IMR-90 (cell line): ENCODE results near the gene TBATA. TPM values are rescaled to one million over a fixed set of nuclear protein-coding genes. Genes with fewer than 3 reads are reported as not detected.

Experiments used
- ATAC-seq: fragments of 200-7000 bp; cut with Tn5 transposase; 2 replicates; pipeline ENCODE4 v1.9.1; 2020; ENCODE audit warnings: low read depth, mild to moderate bottlenecking, moderate library complexity
- BruUV-seq: library from RNA; stranded (reverse); fragments of 400-500 nt; replicated peaks from 2 replicates; lab custom pipeline; 2021; lab: Mats Ljungman, UMichigan
- CTCF ChIA-PET: fragments of 300-600 bp; formaldehyde crosslinking; extraction: SDS; loops from one replicate; lab custom pipeline; 2021; ENCODE audit warnings: antibody characterized with exemption; lab: Yijun Ruan, JAX
- POLR2A ChIA-PET: fragments of 300-600 bp; sonication (Branson Sonifier 250); formaldehyde crosslinking; loops from one replicate; lab custom pipeline; 2022; ENCODE audit warnings: antibody characterized with exemption; ENCODE audit not compliant: unreplicated experiment; lab: Charles Lee
- DNase-seq: peaks from one replicate; pipeline ENCODE4 v3.0.0; 2013
- H2AFZ ChIP-seq: replicated peaks from 2 replicates; pipeline ENCODE3; 2013; ENCODE audit warnings: low read length, mild to moderate bottlenecking; ENCODE audit not compliant: poor library complexity
- H2AK5ac ChIP-seq: 2 replicates; pipeline ENCODE4 v1.6.1; 2013; ENCODE audit warnings: low read depth, low read length, inconsistent platforms
- H2AK9ac ChIP-seq: replicated peaks from 2 replicates; pipeline ENCODE3; 2013; ENCODE audit warnings: mild to moderate bottlenecking, low read depth, low read length, moderate library complexity; ENCODE audit not compliant: poor library complexity
- H2BK120ac ChIP-seq: 2 replicates; pipeline ENCODE4 v1.6.1; 2013; ENCODE audit warnings: low read depth, low read length, inconsistent platforms
- H2BK15ac ChIP-seq: 3 replicates; pipeline ENCODE4 v1.6.1; 2013; ENCODE audit warnings: low read depth, low read length, inconsistent platforms
- H2BK20ac ChIP-seq: 2 replicates; pipeline ENCODE4 v1.6.1; 2013; ENCODE audit warnings: low read depth, mild to moderate bottlenecking, inconsistent platforms, low read length, moderate library complexity
- H2BK5ac ChIP-seq: 2 replicates; pipeline ENCODE4 v1.6.1; 2013; ENCODE audit warnings: mild to moderate bottlenecking, low read depth, low read length, inconsistent platforms; ENCODE audit not compliant: poor library complexity, severe bottlenecking
- H3K14ac ChIP-seq: replicated peaks from 2 replicates; pipeline ENCODE4 v1.6.1; 2013; ENCODE audit warnings: low read depth, low read length, inconsistent platforms
- H3K18ac ChIP-seq: 2 replicates; pipeline ENCODE4 v1.6.1; 2013; ENCODE audit warnings: low read depth, low read length, control low read depth
- H3K23ac ChIP-seq: 2 replicates; pipeline ENCODE4 v1.6.1; 2013; ENCODE audit warnings: low read depth, low read length, inconsistent platforms
- H3K27ac ChIP-seq: 2 replicates; pipeline ENCODE4 v1.5.1; 2013; ENCODE audit warnings: mild to moderate bottlenecking, control low read depth, low read length; ENCODE audit not compliant: insufficient read depth
- H3K27me3 ChIP-seq: 2 replicates; pipeline ENCODE4 v1.6.1; 2013; ENCODE audit warnings: low read length; ENCODE audit not compliant: control insufficient read depth, insufficient read depth
- H3K36me3 ChIP-seq: 2 replicates; pipeline ENCODE4 v1.6.1; 2013; ENCODE audit warnings: low read length, mixed read lengths; ENCODE audit not compliant: control insufficient read depth, insufficient read depth
- H3K4ac ChIP-seq: 2 replicates; pipeline ENCODE4 v1.6.1; 2013; ENCODE audit warnings: low read depth, low read length, inconsistent platforms
- H3K4me1 ChIP-seq: 2 replicates; pipeline ENCODE4 v1.6.1; 2013; ENCODE audit warnings: low read length, mixed read lengths; ENCODE audit not compliant: control insufficient read depth, insufficient read depth
- H3K4me2 ChIP-seq: 2 replicates; pipeline ENCODE4 v1.6.1; 2013; ENCODE audit warnings: low read depth, mild to moderate bottlenecking, control low read depth, low read length, moderate library complexity
- H3K4me3 ChIP-seq: 2 replicates; pipeline ENCODE4 v1.5.1; 2013; ENCODE audit warnings: low read depth, mild to moderate bottlenecking, control low read depth, low read length, moderate library complexity; ENCODE audit not compliant: insufficient read depth
- H3K56ac ChIP-seq: 2 replicates; pipeline ENCODE4 v1.6.1; 2013; ENCODE audit warnings: low read length, inconsistent platforms; ENCODE audit not compliant: insufficient read depth; ENCODE audit errors: extremely low read depth
- H3K79me1 ChIP-seq, 2 experiments: 2 replicates each; pipeline ENCODE4 v1.6.1; 2013; ENCODE audit warnings: low read length in 2 of 2, inconsistent platforms in 1 of 2, low read depth in 1 of 2
- H3K9ac ChIP-seq: 2 replicates; pipeline ENCODE4 v1.6.1; 2013; ENCODE audit warnings: low read depth, low read length, control low read depth
- H3K9me1 ChIP-seq: 2 replicates; pipeline ENCODE4 v1.6.1; 2013; ENCODE audit warnings: low read length, inconsistent platforms; ENCODE audit not compliant: insufficient read depth
- H3K9me3 ChIP-seq: 2 replicates; pipeline ENCODE4 v1.6.1; 2013; ENCODE audit warnings: low read length; ENCODE audit not compliant: control insufficient read depth, insufficient read depth
- H4K20me1 ChIP-seq: 2 replicates; pipeline ENCODE4 v1.6.1; 2013; ENCODE audit warnings: low read length, inconsistent platforms; ENCODE audit not compliant: insufficient read depth
- H4K5ac ChIP-seq: 2 replicates; pipeline ENCODE4 v1.6.1; 2013; ENCODE audit warnings: mild to moderate bottlenecking, low read depth, low read length, control low read depth
- H4K8ac ChIP-seq, 2 experiments: 2 replicates each; pipeline ENCODE4 v1.6.1; 2013; ENCODE audit warnings: low read depth in 2 of 2, low read length in 2 of 2, control low read depth in 1 of 2, inconsistent platforms in 1 of 2
- H4K91ac ChIP-seq: 2 replicates; pipeline ENCODE4 v1.6.1; 2013; ENCODE audit warnings: low read depth, low read length, inconsistent platforms; ENCODE audit not compliant: insufficient read depth
- BHLHE40 ChIP-seq: fragments of 150-350 bp; IDR thresholded peaks from 2 replicates; pipeline ENCODE4 v1.6.1; 2016; ENCODE audit warnings: mild to moderate bottlenecking, low read depth, low read length
- CEBPB ChIP-seq: IDR thresholded peaks from 2 replicates; pipeline ENCODE4 v1.6.1; 2012; ENCODE audit warnings: low read depth, low read length, improper control_type of control experiment
- CHD1 ChIP-seq: IDR thresholded peaks from 2 replicates; pipeline ENCODE4 v1.6.1; 2012; ENCODE audit warnings: low read depth, low read length, improper control_type of control experiment
- FOS ChIP-seq: fragments of 150-350 bp; IDR thresholded peaks from 2 replicates; pipeline ENCODE4 v1.6.1; 2016; ENCODE audit warnings: low read depth, low read length
- MAFK ChIP-seq: IDR thresholded peaks from 2 replicates; pipeline ENCODE4 v1.6.1; 2012; ENCODE audit warnings: low read depth, low read length, improper control_type of control experiment
- MAZ ChIP-seq: IDR thresholded peaks from 2 replicates; pipeline ENCODE4 v1.6.1; 2012; ENCODE audit warnings: low read depth, mild to moderate bottlenecking, low read length, improper control_type of control experiment, moderate library complexity, borderline replicate concordance
- MXI1 ChIP-seq: IDR thresholded peaks from 2 replicates; pipeline ENCODE4 v1.6.1; 2012; ENCODE audit warnings: low read depth, mild to moderate bottlenecking, low read length, moderate library complexity, borderline replicate concordance
- NFE2L2 ChIP-seq: fragments of 150-350 bp; IDR thresholded peaks from 2 replicates; pipeline ENCODE4 v1.6.1; 2016; ENCODE audit warnings: low read depth, mild to moderate bottlenecking, low read length
- POLR2A ChIP-seq: IDR thresholded peaks from 2 replicates; pipeline ENCODE4 v1.6.1; 2012; ENCODE audit warnings: mild to moderate bottlenecking, low read depth, low read length
- RAD21 ChIP-seq: IDR thresholded peaks from 2 replicates; pipeline ENCODE4 v1.6.1; 2012; ENCODE audit warnings: low read length, improper control_type of control experiment
- RCOR1 ChIP-seq: IDR thresholded peaks from 2 replicates; pipeline ENCODE4 v1.6.1; 2012; ENCODE audit warnings: mild to moderate bottlenecking, low read length, improper control_type of control experiment; ENCODE audit not compliant: insufficient replicate concordance
- RFX5 ChIP-seq: IDR thresholded peaks from 2 replicates; pipeline ENCODE4 v1.8.0; 2012; ENCODE audit warnings: low read depth, mild to moderate bottlenecking, low read length, moderate library complexity
- SMC3 ChIP-seq: fragments of 150-350 bp; IDR thresholded peaks from 2 replicates; pipeline ENCODE4 v1.6.1; 2016; ENCODE audit warnings: low read depth, mild to moderate bottlenecking, antibody characterized with exemption, low read length, moderate library complexity
- WGBS, 2 experiments: methylation state at CpG; one replicate each; pipeline versions ENCODE4 v1.1.5 to v1.1.7; 2013; ENCODE audit warnings: missing lambda C conversion rate in 2 of 2; ENCODE audit not compliant: insufficient read length in 1 of 2; ENCODE audit errors: extremely low coverage in 2 of 2; 5-methylcytosine and 5-hydroxymethylcytosine counted together
- dilution Hi-C: fragments of 300-500 bp; cut with HindIII; formaldehyde crosslinking; loops from one replicate; pipeline ENCODE4 v1.14.3; 2018; ENCODE audit warnings: low sequenced_read_pairs; ENCODE audit not compliant: unreplicated experiment
- in situ Hi-C: fragments of 300-500 bp; cut with MboI; formaldehyde crosslinking; loops from 3 replicates; pipeline ENCODE4 v1.14.3; 2019; ENCODE audit warnings: low sequenced_read_pairs, inconsistent platforms, mixed read lengths
- intact Hi-C: fragments of 100-400 bp; cut with micrococcal nuclease; formaldehyde crosslinking; loops from 2 replicates; pipeline ENCODE4 v1.10.0; 2022
- polyA plus RNA-seq, 3 experiments: library from polyadenylated mRNA; depleted of rRNA; stranded (reverse); fragments of >200 nt; gene quantifications; 2 replicates each; pipeline ENCODE4 v1.2.3, GENCODE V29; 2012; ENCODE audit warnings: low replicate concordance in 1 of 3
- total RNA-seq: library from RNA; depleted of rRNA; stranded (reverse); fragments of >200 nt; gene quantifications from 2 replicates; pipeline ENCODE4 v1.2.3, GENCODE V29; 2012
- TF ChIP-seq, protein P1 (sequence below): fragments of 150-350 bp; IDR thresholded peaks from 2 replicates; pipeline ENCODE4 v1.6.1; 2017; ENCODE audit warnings: mild to moderate bottlenecking, antibody characterized with exemption, low read length, low read depth
- TF ChIP-seq, protein P2 (sequence below): conservative IDR thresholded peaks from 2 replicates; pipeline ENCODE4 v1.5.1; 2012; ENCODE audit warnings: mild to moderate bottlenecking, low read depth, low read length, improper control_type of control experiment
- TF ChIP-seq, protein P3 (sequence below): fragments of 150-350 bp; IDR thresholded peaks from 2 replicates; pipeline ENCODE4 v1.6.1; 2016; ENCODE audit warnings: low read depth, mild to moderate bottlenecking, low read length, moderate library complexity, borderline replicate concordance

The TBATA gene
- total and polyA plus RNA-seq, 2 of the 4 experiments (the other 2 are of a cell fraction): not detected

DNA sequence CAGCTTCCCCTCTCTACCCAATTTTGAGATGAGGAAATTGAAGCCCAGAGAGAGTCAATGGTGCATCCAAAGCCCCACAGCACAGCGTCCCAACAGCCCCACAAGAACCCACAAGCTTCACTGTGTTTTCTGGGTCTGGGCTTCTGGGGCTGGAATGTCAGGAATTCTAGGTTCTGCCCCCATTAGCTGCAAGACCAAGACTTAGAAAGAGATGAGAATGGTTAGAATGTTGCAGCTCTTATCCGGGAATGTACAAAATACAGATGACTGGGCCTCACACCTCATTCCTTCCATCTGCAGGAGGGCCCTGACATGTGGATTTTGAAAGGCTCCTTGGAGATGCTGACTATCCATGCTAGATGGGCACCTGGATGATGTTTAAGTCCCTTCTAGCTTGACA, 24.5 kb upstream of the TBATA start:
- H3K36me3 ChIP-seq: no peaks in the 10 kb centered on the region
- H2AK5ac ChIP-seq: no peak overlapping the region
- H3K23ac ChIP-seq: no peak overlapping the region
- no peaks in the 10 kb centered on the region for H3K4me1 ChIP-seq
- H3K27me3 ChIP-seq: peaks cover 19% of the 10 kb centered on the region
- dilution Hi-C loops (no loop called here), intact Hi-C loops (loop anchor here (10.0 kb wide), 1 partner anchor 405 kb away; the partner anchor contains the start of gene UNC5B), in situ Hi-C loops (loop anchor here (5.0 kb wide), 1 partner anchor 73 kb away; no protein-coding TSS in a partner anchor)
- no peak overlapping the region for H4K5ac ChIP-seq
- H4K91ac ChIP-seq: no peak overlapping the region
- no peak overlapping the region for H3K9ac ChIP-seq
- H2BK120ac ChIP-seq: no peak overlapping the region
- no peak overlapping the region for H3K56ac ChIP-seq
- H3K9me1 ChIP-seq: no peaks in the 10 kb centered on the region
- H3K4me3 ChIP-seq: no peak overlapping the region
- H3K79me1 ChIP-seq: no peaks in the 10 kb centered on the region
- no peak; the same call in 1 of the 2 replicates for ATAC-seq
- no CpG with 5 or more reads among the region's 2 CpGs for WGBS, 2 experiments
- no peaks in the 10 kb centered on the region for H3K9me3 ChIP-seq
- POLR2A ChIA-PET: no interaction called here
- H4K8ac ChIP-seq: no peak overlapping the region
- CTCF ChIA-PET: no interaction called here
- H2AK9ac ChIP-seq: no peak overlapping the region
- no peak for TF ChIP-seq POLR2A
- TF ChIP-seq CHD1: no peak
- TF ChIP-seq, protein P1, sequence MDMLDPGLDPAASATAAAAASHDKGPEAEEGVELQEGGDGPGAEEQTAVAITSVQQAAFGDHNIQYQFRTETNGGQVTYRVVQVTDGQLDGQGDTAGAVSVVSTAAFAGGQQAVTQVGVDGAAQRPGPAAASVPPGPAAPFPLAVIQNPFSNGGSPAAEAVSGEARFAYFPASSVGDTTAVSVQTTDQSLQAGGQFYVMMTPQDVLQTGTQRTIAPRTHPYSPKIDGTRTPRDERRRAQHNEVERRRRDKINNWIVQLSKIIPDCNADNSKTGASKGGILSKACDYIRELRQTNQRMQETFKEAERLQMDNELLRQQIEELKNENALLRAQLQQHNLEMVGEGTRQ: no peak
- no peak for TF ChIP-seq RFX5
- TF ChIP-seq, protein P2, sequence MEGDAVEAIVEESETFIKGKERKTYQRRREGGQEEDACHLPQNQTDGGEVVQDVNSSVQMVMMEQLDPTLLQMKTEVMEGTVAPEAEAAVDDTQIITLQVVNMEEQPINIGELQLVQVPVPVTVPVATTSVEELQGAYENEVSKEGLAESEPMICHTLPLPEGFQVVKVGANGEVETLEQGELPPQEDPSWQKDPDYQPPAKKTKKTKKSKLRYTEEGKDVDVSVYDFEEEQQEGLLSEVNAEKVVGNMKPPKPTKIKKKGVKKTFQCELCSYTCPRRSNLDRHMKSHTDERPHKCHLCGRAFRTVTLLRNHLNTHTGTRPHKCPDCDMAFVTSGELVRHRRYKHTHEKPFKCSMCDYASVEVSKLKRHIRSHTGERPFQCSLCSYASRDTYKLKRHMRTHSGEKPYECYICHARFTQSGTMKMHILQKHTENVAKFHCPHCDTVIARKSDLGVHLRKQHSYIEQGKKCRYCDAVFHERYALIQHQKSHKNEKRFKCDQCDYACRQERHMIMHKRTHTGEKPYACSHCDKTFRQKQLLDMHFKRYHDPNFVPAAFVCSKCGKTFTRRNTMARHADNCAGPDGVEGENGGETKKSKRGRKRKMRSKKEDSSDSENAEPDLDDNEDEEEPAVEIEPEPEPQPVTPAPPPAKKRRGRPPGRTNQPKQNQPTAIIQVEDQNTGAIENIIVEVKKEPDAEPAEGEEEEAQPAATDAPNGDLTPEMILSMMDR: no peak
- TF ChIP-seq MXI1: no peak
- no peak for TF ChIP-seq MAFK
- no peak for TF ChIP-seq FOS
- no peak for TF ChIP-seq CEBPB
- TF ChIP-seq RCOR1: no peak
- TF ChIP-seq RAD21: no peak
- TF ChIP-seq SMC3: no peak
- TF ChIP-seq, protein P3, sequence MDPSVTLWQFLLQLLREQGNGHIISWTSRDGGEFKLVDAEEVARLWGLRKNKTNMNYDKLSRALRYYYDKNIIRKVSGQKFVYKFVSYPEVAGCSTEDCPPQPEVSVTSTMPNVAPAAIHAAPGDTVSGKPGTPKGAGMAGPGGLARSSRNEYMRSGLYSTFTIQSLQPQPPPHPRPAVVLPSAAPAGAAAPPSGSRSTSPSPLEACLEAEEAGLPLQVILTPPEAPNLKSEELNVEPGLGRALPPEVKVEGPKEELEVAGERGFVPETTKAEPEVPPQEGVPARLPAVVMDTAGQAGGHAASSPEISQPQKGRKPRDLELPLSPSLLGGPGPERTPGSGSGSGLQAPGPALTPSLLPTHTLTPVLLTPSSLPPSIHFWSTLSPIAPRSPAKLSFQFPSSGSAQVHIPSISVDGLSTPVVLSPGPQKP: no peak
- no peak for TF ChIP-seq BHLHE40
- no peak for TF ChIP-seq NFE2L2
- TF ChIP-seq MAZ: no peak
- no peak overlapping the region for H3K18ac ChIP-seq
- H2BK15ac ChIP-seq: no peak overlapping the region
- H2BK20ac ChIP-seq: no peak overlapping the region
- no peak overlapping the region for H2BK5ac ChIP-seq
- H2AFZ ChIP-seq: no peak overlapping the region
- no peak overlapping the region for H3K14ac ChIP-seq
- no peak for DNase-seq
- no peak overlapping the region for H3K4me2 ChIP-seq
- H3K4ac ChIP-seq: no peak overlapping the region
- H4K20me1 ChIP-seq: no peaks in the 10 kb centered on the region
- no TSS peak for BruUV-seq
- no peak overlapping the region for H3K27ac ChIP-seq
